H1 (cell line): Measurements from ENCODE around the gene BRPF3.

Experiments
- CHD2 ChIP-seq: IDR thresholded peaks from 2 replicates; pipeline ENCODE4 v1.6.1; 2012; ENCODE audit warnings: low read length, improper control_type of control experiment
- KDM1A ChIP-seq: fragments of 200-600, 300-600 bp; sonication (generic); IDR thresholded peaks from 2 replicates; pipeline ENCODE4 v1.7.1; 2016; ENCODE audit warnings: mild to moderate bottlenecking, low read length, borderline replicate concordance
- POLR2A ChIP-seq, 2 experiments: IDR thresholded peaks; 1 replicate in 1 of 2; 2 replicates in 1 of 2; pipeline ENCODE4 v1.6.1; 2011; ENCODE audit warnings: low read depth in 2 of 2, low read length in 2 of 2, mild to moderate bottlenecking in 2 of 2; ENCODE audit errors: control extremely low read depth in 1 of 2
- TF ChIP-seq, protein P1 (sequence below), 3 experiments: IDR thresholded peaks; 1 replicate in 2 of 3; 2 replicates in 1 of 3; pipeline versions ENCODE4 v1.5.1 to v1.6.1; 2011; ENCODE audit warnings: low read length in 3 of 3, mild to moderate bottlenecking in 3 of 3, inconsistent platforms in 2 of 3, low read depth in 1 of 3, moderate library complexity in 1 of 3; ENCODE audit not compliant: insufficient read depth in 1 of 3; ENCODE audit errors: control extremely low read depth in 1 of 3

DNA sequence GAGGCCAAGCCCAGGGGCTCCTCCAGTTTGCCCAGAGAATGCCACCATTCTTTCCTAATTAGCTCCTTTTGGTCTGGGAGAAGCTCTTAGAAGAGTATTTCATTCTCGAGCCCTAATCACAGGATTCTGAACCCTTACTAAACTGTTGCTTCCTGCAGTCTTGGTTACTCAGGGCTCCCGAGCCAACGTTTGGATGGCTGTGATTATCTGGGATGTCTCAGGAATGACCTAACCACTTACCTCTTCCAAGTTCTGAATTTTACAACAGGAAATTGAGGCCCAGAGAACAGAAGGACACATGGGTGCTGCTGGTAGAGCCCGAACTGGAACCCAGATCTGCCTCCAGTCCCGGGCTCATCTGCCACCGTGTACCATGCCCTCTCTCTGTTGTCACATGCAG, 51.1 kb downstream of the BRPF3 start:
- TF ChIP-seq, protein P1, sequence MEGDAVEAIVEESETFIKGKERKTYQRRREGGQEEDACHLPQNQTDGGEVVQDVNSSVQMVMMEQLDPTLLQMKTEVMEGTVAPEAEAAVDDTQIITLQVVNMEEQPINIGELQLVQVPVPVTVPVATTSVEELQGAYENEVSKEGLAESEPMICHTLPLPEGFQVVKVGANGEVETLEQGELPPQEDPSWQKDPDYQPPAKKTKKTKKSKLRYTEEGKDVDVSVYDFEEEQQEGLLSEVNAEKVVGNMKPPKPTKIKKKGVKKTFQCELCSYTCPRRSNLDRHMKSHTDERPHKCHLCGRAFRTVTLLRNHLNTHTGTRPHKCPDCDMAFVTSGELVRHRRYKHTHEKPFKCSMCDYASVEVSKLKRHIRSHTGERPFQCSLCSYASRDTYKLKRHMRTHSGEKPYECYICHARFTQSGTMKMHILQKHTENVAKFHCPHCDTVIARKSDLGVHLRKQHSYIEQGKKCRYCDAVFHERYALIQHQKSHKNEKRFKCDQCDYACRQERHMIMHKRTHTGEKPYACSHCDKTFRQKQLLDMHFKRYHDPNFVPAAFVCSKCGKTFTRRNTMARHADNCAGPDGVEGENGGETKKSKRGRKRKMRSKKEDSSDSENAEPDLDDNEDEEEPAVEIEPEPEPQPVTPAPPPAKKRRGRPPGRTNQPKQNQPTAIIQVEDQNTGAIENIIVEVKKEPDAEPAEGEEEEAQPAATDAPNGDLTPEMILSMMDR (IDR thresholded peaks at IDR 0.05; ENCODE audit: control extremely low read depth in 1 of 3, insufficient read depth in 1 of 3, low read depth in 1 of 3, low read length in 3 of 3), result no peak
- no peak for TF ChIP-seq POLR2A (IDR thresholded peaks at IDR 0.05; ENCODE audit: control extremely low read depth in 1 of 2, low read depth in 2 of 2, low read length in 2 of 2)
- TF ChIP-seq CHD2, result no peak
- TF ChIP-seq KDM1A, result no peak
